Nephron (organoid): ENCODE results near the gene GLO1.
A peak's percentile ranks its signal among the peaks of the same experiment; 100 is the strongest.

ENCODE experiments used
- H3K27ac Mint-ChIP-seq, 3 experiments: 2 replicates each; pipeline ENCODE4 v1.8.0; 2020; ENCODE audit warnings: mixed read lengths in 3 of 3, mild to moderate bottlenecking in 2 of 3, moderate library complexity in 1 of 3
- H3K27me3 Mint-ChIP-seq: 2 replicates; pipeline ENCODE4 v1.8.0; 2021; ENCODE audit warnings: low read depth, mild to moderate bottlenecking, moderate library complexity, mixed read lengths
- H3K36me3 Mint-ChIP-seq: 2 replicates; pipeline ENCODE4 v1.8.0; 2020; ENCODE audit warnings: low read depth, mixed read lengths
- H3K4me1 Mint-ChIP-seq: 2 replicates; pipeline ENCODE4 v1.8.0; 2020; ENCODE audit warnings: mixed read lengths
- H3K4me3 Mint-ChIP-seq, 3 experiments: 2 replicates each; pipeline ENCODE4 v1.8.0; 2020; ENCODE audit warnings: mild to moderate bottlenecking in 3 of 3, mixed read lengths in 3 of 3, moderate library complexity in 2 of 3
- H3K9me3 Mint-ChIP-seq: 2 replicates; pipeline ENCODE4 v1.8.0; 2020; ENCODE audit warnings: mixed read lengths
- TF ChIP-seq, protein P1 (sequence below), 3 experiments: fragments of 200-600 bp; sonication (generic); IDR thresholded peaks; one replicate each; pipeline ENCODE4 v1.5.0; 2021; ENCODE audit warnings: antibody characterized with exemption in 3 of 3; ENCODE audit not compliant: unreplicated experiment in 3 of 3

Gene GLO1

DNA sequence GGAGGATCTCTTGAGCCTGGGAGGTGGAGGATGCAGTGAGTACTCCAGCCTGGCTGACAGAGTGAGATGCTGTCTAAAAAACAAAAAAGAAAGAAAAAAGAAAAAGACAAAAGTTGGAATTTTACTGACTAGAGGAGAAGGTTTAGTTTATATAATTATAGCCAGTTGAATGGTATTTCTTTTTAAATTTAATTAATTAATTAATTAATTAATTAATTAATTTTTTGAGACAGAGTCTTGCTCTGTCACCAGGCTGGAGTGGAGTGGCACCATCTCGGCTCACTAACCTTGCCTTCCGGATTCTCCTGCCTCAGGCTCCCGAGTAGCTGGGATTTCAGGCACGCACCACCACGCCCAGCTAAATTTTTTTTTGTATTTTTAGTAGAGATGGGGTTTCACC, 20.8 kb upstream of the GLO1 start:
- no peaks in the 10 kb centered on the region for H3K27me3 Mint-ChIP-seq
- H3K27ac Mint-ChIP-seq = no peak overlapping the region
- H3K9me3 Mint-ChIP-seq = no peaks in the 10 kb centered on the region
- no peak overlapping the region for H3K4me3 Mint-ChIP-seq
- peaks cover 22% of the 10 kb centered on the region for H3K4me1 Mint-ChIP-seq
- H3K36me3 Mint-ChIP-seq = no peaks in the 10 kb centered on the region
- TF ChIP-seq, protein P1, sequence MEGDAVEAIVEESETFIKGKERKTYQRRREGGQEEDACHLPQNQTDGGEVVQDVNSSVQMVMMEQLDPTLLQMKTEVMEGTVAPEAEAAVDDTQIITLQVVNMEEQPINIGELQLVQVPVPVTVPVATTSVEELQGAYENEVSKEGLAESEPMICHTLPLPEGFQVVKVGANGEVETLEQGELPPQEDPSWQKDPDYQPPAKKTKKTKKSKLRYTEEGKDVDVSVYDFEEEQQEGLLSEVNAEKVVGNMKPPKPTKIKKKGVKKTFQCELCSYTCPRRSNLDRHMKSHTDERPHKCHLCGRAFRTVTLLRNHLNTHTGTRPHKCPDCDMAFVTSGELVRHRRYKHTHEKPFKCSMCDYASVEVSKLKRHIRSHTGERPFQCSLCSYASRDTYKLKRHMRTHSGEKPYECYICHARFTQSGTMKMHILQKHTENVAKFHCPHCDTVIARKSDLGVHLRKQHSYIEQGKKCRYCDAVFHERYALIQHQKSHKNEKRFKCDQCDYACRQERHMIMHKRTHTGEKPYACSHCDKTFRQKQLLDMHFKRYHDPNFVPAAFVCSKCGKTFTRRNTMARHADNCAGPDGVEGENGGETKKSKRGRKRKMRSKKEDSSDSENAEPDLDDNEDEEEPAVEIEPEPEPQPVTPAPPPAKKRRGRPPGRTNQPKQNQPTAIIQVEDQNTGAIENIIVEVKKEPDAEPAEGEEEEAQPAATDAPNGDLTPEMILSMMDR (IDR thresholded peaks at IDR 0.05; ENCODE audit: unreplicated experiment in 3 of 3) = no peak

DNA sequence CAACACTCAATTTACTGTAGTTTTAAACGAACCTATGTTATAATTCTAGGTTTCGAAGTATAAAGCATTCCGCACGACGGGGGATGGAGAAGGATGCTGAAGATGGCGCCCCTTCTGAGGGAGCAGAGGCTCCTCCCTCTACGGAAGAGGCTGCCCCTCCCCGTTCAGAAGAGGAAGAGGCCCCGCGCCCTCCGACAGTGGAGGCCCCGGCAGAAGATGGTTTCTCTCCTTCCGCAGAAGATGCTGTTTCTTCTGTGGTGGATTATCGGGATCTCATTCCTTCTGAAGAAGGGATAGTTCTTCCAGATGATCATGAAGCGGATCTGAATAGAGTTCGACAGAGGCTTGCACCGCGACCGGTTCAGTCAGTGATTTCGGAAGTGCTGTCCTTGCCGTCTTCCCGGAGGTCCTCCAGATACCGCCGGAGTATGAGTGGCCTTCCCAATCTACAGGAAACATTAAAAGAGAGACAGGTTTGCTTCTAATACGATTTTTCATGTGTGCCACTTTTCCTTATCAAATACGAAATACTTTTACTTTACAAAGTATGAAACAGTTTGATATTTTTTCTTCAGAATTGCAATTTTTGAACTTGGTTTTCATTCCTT, 19.9 kb upstream of the GLO1 start:
- H3K36me3 Mint-ChIP-seq = no peaks in the 10 kb centered on the region
- H3K27me3 Mint-ChIP-seq = no peaks in the 10 kb centered on the region
- H3K9me3 Mint-ChIP-seq = no peaks in the 10 kb centered on the region
- TF ChIP-seq, protein P1 (IDR thresholded peaks at IDR 0.05; ENCODE audit: unreplicated experiment in 3 of 3) = no peak
- H3K4me1 Mint-ChIP-seq = peaks cover 17% of the 10 kb centered on the region
- peak overlapping the region in 1 of 3 experiments; percentile 12 for H3K4me3 Mint-ChIP-seq
- peak overlapping the region; percentile 87 to 93 (median 88) for H3K27ac Mint-ChIP-seq

DNA sequence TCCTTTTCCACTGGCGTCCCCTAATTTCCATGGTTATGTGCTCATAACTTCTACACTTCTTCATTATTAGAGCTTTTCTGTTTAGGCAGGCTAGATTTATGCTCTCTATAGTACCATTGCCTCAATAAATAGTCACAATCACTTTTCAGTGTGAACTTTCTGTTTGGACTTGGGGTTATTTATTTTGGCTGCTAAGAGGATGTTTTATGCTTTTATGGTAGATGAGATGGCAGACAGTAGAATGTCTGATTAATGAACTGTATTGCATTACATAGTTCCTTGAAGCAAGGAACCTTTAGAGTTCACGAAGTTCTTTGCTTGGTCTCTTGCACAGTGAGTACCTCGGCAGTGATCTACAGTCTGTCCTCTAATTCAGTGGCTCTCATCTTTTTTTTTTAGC, 19.1 kb upstream of the GLO1 start:
- Mint-ChIP-seq H3K9me3 (no peaks in the 10 kb centered on the region), H3K27ac (peak overlapping the region; percentile 87 to 93 (median 88)), H3K27me3 (peaks cover 4% of the 10 kb centered on the region), H3K4me1 (peaks cover 17% of the 10 kb centered on the region), H3K4me3 (peak overlapping the region in 2 of 3 experiments; percentile 25 to 51), H3K36me3 (no peaks in the 10 kb centered on the region)
- TF ChIP-seq, protein P1 (IDR thresholded peaks at IDR 0.05; ENCODE audit: unreplicated experiment in 3 of 3) = no peak

DNA sequence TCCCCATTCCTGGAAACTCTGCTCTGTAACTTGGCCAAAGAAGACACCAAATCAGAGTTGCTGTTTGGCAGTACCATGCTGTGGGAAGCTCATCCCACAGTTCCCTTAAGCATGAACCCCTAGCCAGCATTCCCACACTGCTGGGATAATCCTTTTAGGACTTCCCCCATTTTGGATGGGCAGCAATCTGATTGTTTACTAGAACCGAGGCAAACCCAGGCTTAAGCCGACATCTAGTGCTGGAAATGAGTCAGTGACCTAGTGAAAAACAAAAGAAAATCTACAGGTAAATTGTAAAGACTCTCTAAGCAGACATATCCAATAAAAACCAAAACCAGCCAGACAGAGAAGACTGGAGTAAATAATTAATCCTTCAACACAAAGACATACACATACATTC, 17.4 kb upstream of the GLO1 start:
- H3K36me3 Mint-ChIP-seq = no peaks in the 10 kb centered on the region
- H3K27me3 Mint-ChIP-seq = peaks cover 11% of the 10 kb centered on the region
- peaks cover 17% of the 10 kb centered on the region for H3K4me1 Mint-ChIP-seq
- TF ChIP-seq, protein P1 (IDR thresholded peaks at IDR 0.05; ENCODE audit: unreplicated experiment in 3 of 3) = no peak
- H3K9me3 Mint-ChIP-seq = no peaks in the 10 kb centered on the region
- H3K27ac Mint-ChIP-seq = peak overlapping the region; percentile 34 to 65 (median 47)
- no peak overlapping the region for H3K4me3 Mint-ChIP-seq

DNA sequence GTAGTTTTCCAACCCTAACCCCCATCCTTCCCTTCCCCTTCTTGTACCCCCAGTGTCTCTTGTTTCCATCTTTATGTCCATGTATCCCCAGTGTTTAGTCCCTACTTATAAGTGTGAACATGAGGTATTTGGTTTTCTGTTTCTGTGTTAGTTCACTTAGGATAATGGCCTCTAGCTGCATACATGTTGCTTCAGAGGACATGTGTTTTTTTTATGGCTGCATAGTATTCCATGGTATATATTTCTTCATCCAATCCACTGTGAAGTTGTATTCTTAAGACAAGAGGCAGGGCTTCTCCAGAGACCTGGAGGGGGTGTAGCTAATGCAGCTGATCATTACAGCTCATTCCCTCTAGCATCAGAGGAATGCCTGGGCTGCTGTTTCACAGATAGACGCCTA, 16.4 kb upstream of the GLO1 start:
- Mint-ChIP-seq H3K27me3 (peaks cover 14% of the 10 kb centered on the region), H3K27ac (no peak overlapping the region), H3K4me3 (no peak overlapping the region), H3K4me1 (peaks cover 19% of the 10 kb centered on the region), H3K36me3 (no peaks in the 10 kb centered on the region), H3K9me3 (no peaks in the 10 kb centered on the region)
- TF ChIP-seq, protein P1 (IDR thresholded peaks at IDR 0.05; ENCODE audit: unreplicated experiment in 3 of 3) = no peak

DNA sequence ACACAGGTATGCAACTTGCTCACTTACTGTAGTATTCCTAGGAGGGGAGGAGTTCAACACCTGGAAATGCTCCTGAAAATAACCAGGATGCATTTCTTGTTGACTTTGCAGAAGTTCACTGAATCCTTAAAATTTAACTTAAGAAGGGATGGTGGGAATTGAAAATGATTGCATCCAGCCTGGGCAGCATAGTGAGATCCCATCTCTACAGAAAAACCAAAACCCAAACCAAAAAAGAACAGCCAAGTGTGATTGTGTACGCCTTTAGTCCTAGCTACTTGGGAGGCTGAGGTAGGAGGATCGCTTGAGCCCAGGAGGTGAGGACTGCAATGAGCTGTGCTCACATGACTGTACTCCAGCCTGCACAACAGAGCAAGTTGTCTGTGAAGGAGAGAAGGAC, 13.9 kb upstream of the GLO1 start:
- Mint-ChIP-seq H3K4me1 (peaks cover 15% of the 10 kb centered on the region), H3K9me3 (no peaks in the 10 kb centered on the region), H3K27me3 (peaks cover 28% of the 10 kb centered on the region), H3K27ac (no peak overlapping the region), H3K36me3 (no peaks in the 10 kb centered on the region), H3K4me3 (no peak overlapping the region)
- TF ChIP-seq, protein P1 (IDR thresholded peaks at IDR 0.05; ENCODE audit: unreplicated experiment in 3 of 3) = no peak
